ENCODE data around the gene SVIL.
"Not testable (repeated sequence)": the region's sequence is repeated elsewhere in the genome, so short reads cannot be mapped to it uniquely, and the experiment has no call there.

The SVIL gene

GRCh38 chr10:29450405-29450804 is 184.4 kb downstream of the SVIL start:
- H3K4me1 ChIP-seq (ENCODE audit: control insufficient read depth, insufficient read depth, low read length) = no peaks in the 10 kb centered on the region
- no peaks in the 10 kb centered on the region for H3K9me3 ChIP-seq (replicated peaks; ENCODE audit: low read length)
- no peak overlapping the region for H3K4me2 ChIP-seq (ENCODE audit: low read length)
- H3K4me3 ChIP-seq (ENCODE audit: low read length) = no peak overlapping the region
- H3K27me3 ChIP-seq (ENCODE audit: control insufficient read depth, insufficient read depth, low read length) = no peaks in the 10 kb centered on the region
- peaks cover 4% of the 10 kb centered on the region for H3K36me3 ChIP-seq (ENCODE audit: insufficient read depth, low read length)
- H3K9ac ChIP-seq (ENCODE audit: low read depth, low read length) = no peak overlapping the region

GRCh38 chr10:29448756-29449592 is 185.8 kb downstream of the SVIL start:
- not testable (repeated sequence) for H3K36me3 ChIP-seq (ENCODE audit: insufficient read depth, low read length)

GRCh38 chr10:29448125-29448524 is 186.6 kb downstream of the SVIL start:
- no peaks in the 10 kb centered on the region for H3K36me3 ChIP-seq (ENCODE audit: insufficient read depth, low read length)
- no peaks in the 10 kb centered on the region for H3K9me3 ChIP-seq (replicated peaks; ENCODE audit: low read length)
- no peak overlapping the region for H3K9ac ChIP-seq (ENCODE audit: low read depth, low read length)
- no peak overlapping the region for H3K4me3 ChIP-seq (ENCODE audit: low read length)
- no peaks in the 10 kb centered on the region for H3K27me3 ChIP-seq (ENCODE audit: control insufficient read depth, insufficient read depth, low read length)
- H3K4me1 ChIP-seq (ENCODE audit: control insufficient read depth, insufficient read depth, low read length) = no peaks in the 10 kb centered on the region
- no peak overlapping the region for H3K4me2 ChIP-seq (ENCODE audit: low read length)

More at GRCh38 chr10:29448756-29449592, 185.8 kb downstream of the SVIL start:
- H3K9me3 ChIP-seq (replicated peaks; ENCODE audit: low read length); H3K9ac ChIP-seq (ENCODE audit: low read depth, low read length); H3K4me2 ChIP-seq (ENCODE audit: low read length); H3K4me3 ChIP-seq (ENCODE audit: low read length); H3K4me1 ChIP-seq (ENCODE audit: control insufficient read depth, insufficient read depth, low read length); H3K27me3 ChIP-seq (ENCODE audit: control insufficient read depth, insufficient read depth, low read length): not testable (repeated sequence)

GRCh38 chr10:29446327-29446726 is 188.4 kb downstream of the SVIL start:
- Histone ChIP-seq H3K9ac (ENCODE audit: low read depth, low read length) (no peak overlapping the region), H3K36me3 (ENCODE audit: insufficient read depth, low read length) (no peaks in the 10 kb centered on the region), H3K9me3 (replicated peaks; ENCODE audit: low read length) (no peaks in the 10 kb centered on the region), H3K27me3 (ENCODE audit: control insufficient read depth, insufficient read depth, low read length) (no peaks in the 10 kb centered on the region), H3K4me3 (ENCODE audit: low read length) (no peak overlapping the region), H3K4me2 (ENCODE audit: low read length) (no peak overlapping the region), H3K4me1 (ENCODE audit: control insufficient read depth, insufficient read depth, low read length) (no peaks in the 10 kb centered on the region)

- Histone ChIP-seq H3K27me3 (ENCODE audit: control insufficient read depth, insufficient read depth, low read length) (no peaks in the 10 kb centered on the region), H3K9me3 (replicated peaks; ENCODE audit: low read length) (no peaks in the 10 kb centered on the region), H3K4me3 (ENCODE audit: low read length) (no peak overlapping the region), H3K9ac (ENCODE audit: low read depth, low read length) (no peak overlapping the region), H3K36me3 (ENCODE audit: insufficient read depth, low read length) (no peaks in the 10 kb centered on the region), H3K4me2 (ENCODE audit: low read length) (no peak overlapping the region), H3K4me1 (ENCODE audit: control insufficient read depth, insufficient read depth, low read length) (no peaks in the 10 kb centered on the region)
These were observed 190.8 kb downstream of the SVIL start for GRCh38 chr10:29443745-29444523.

- Histone ChIP-seq H3K4me2 (ENCODE audit: low read length) (no peak overlapping the region), H3K9me3 (replicated peaks; ENCODE audit: low read length) (peaks cover 4% of the 10 kb centered on the region), H3K36me3 (ENCODE audit: insufficient read depth, low read length) (peaks cover 2% of the 10 kb centered on the region), H3K27me3 (ENCODE audit: control insufficient read depth, insufficient read depth, low read length) (no peaks in the 10 kb centered on the region), H3K4me3 (ENCODE audit: low read length) (no peak overlapping the region), H3K4me1 (ENCODE audit: control insufficient read depth, insufficient read depth, low read length) (no peaks in the 10 kb centered on the region), H3K9ac (ENCODE audit: low read depth, low read length) (no peak overlapping the region)
These were observed 193.8 kb downstream of the SVIL start for GRCh38 chr10:29440981-29441380.

- not testable (repeated sequence) for H3K4me3 ChIP-seq (ENCODE audit: low read length); H3K27me3 ChIP-seq (ENCODE audit: control insufficient read depth, insufficient read depth, low read length); H3K4me2 ChIP-seq (ENCODE audit: low read length); H3K4me1 ChIP-seq (ENCODE audit: control insufficient read depth, insufficient read depth, low read length); H3K9ac ChIP-seq (ENCODE audit: low read depth, low read length); H3K36me3 ChIP-seq (ENCODE audit: insufficient read depth, low read length); H3K9me3 ChIP-seq (replicated peaks; ENCODE audit: low read length)
These were observed 195.8 kb downstream of the SVIL start for GRCh38 chr10:29439005-29439404.

GRCh38 chr10:29438271-29438670 is 196.5 kb downstream of the SVIL start:
- Histone ChIP-seq H3K4me1 (ENCODE audit: control insufficient read depth, insufficient read depth, low read length) (no peaks in the 10 kb centered on the region), H3K4me3 (ENCODE audit: low read length) (no peak overlapping the region), H3K27me3 (ENCODE audit: control insufficient read depth, insufficient read depth, low read length) (no peaks in the 10 kb centered on the region), H3K9me3 (replicated peaks; ENCODE audit: low read length) (peaks cover 4% of the 10 kb centered on the region), H3K36me3 (ENCODE audit: insufficient read depth, low read length) (peaks cover 2% of the 10 kb centered on the region), H3K4me2 (ENCODE audit: low read length) (no peak overlapping the region), H3K9ac (ENCODE audit: low read depth, low read length) (no peak overlapping the region)

GRCh38 chr10:29437871-29438270 is 196.9 kb downstream of the SVIL start:
- Histone ChIP-seq H3K4me3 (ENCODE audit: low read length) (no peak overlapping the region), H3K9me3 (replicated peaks; ENCODE audit: low read length) (peaks cover 4% of the 10 kb centered on the region), H3K4me2 (ENCODE audit: low read length) (no peak overlapping the region), H3K27me3 (ENCODE audit: control insufficient read depth, insufficient read depth, low read length) (no peaks in the 10 kb centered on the region), H3K4me1 (ENCODE audit: control insufficient read depth, insufficient read depth, low read length) (no peaks in the 10 kb centered on the region), H3K9ac (ENCODE audit: low read depth, low read length) (no peak overlapping the region), H3K36me3 (ENCODE audit: insufficient read depth, low read length) (peaks cover 2% of the 10 kb centered on the region)

GRCh38 chr10:29435809-29436501 is 198.8 kb downstream of the SVIL start:
- peaks cover 4% of the 10 kb centered on the region for H3K9me3 ChIP-seq (replicated peaks; ENCODE audit: low read length)
- H3K4me2 ChIP-seq (ENCODE audit: low read length) = no peak overlapping the region
- no peaks in the 10 kb centered on the region for H3K4me1 ChIP-seq (ENCODE audit: control insufficient read depth, insufficient read depth, low read length)
- H3K9ac ChIP-seq (ENCODE audit: low read depth, low read length) = no peak overlapping the region
- peaks cover 2% of the 10 kb centered on the region for H3K36me3 ChIP-seq (ENCODE audit: insufficient read depth, low read length)
- H3K27me3 ChIP-seq (ENCODE audit: control insufficient read depth, insufficient read depth, low read length) = no peaks in the 10 kb centered on the region
- no peak overlapping the region for H3K4me3 ChIP-seq (ENCODE audit: low read length)

- no peak overlapping the region for H3K9ac ChIP-seq (ENCODE audit: low read depth, low read length)
- peaks cover 4% of the 10 kb centered on the region for H3K9me3 ChIP-seq (replicated peaks; ENCODE audit: low read length)
- H3K27me3 ChIP-seq (ENCODE audit: control insufficient read depth, insufficient read depth, low read length) = no peaks in the 10 kb centered on the region
- H3K4me3 ChIP-seq (ENCODE audit: low read length) = no peak overlapping the region
- no peak overlapping the region for H3K4me2 ChIP-seq (ENCODE audit: low read length)
- no peaks in the 10 kb centered on the region for H3K4me1 ChIP-seq (ENCODE audit: control insufficient read depth, insufficient read depth, low read length)
- H3K36me3 ChIP-seq (ENCODE audit: insufficient read depth, low read length) = peaks cover 2% of the 10 kb centered on the region
These were observed 200.7 kb downstream of the SVIL start for GRCh38 chr10:29434111-29434510.
